Endometrium (tissue), 2 donors: ENCODE measurements around the gene SNTB2.
A peak's percentile ranks its signal among the peaks of the same experiment; 100 is the strongest.

Experiments used
- FAIRE-seq: peaks from 2 replicates; lab custom pipeline; 2012; peaks lifted over from hg19 to GRCh38; lab: Jason Lieb, UNC
- donor health status: control.
- donor health status: control.

The SNTB2 gene

GRCh38 chr16:69319826-69320739, 133.1 kb downstream of the SNTB2 start:
- no peak for FAIRE-seq

- FAIRE-seq: no peak
These were observed 133.7 kb downstream of the SNTB2 start for GRCh38 chr16:69320740-69321073.

- FAIRE-seq: no peak
These were observed 134.1 kb downstream of the SNTB2 start for GRCh38 chr16:69321080-69321479.

GRCh38 chr16:69322343-69322742, 135.4 kb downstream of the SNTB2 start:
- FAIRE-seq: no peak

- no peak for FAIRE-seq
These were observed 136.5 kb downstream of the SNTB2 start for GRCh38 chr16:69323415-69323814.

- no peak for FAIRE-seq
These were observed 137.1 kb downstream of the SNTB2 start for GRCh38 chr16:69324013-69324531.

GRCh38 chr16:69324585-69325253, 137.8 kb downstream of the SNTB2 start:
- FAIRE-seq: no peak

- no peak for FAIRE-seq
These were observed 138.8 kb downstream of the SNTB2 start for GRCh38 chr16:69325784-69326171.

- FAIRE-seq: no peak
These were observed 139.4 kb downstream of the SNTB2 start for GRCh38 chr16:69326172-69326873.

- no peak for FAIRE-seq
These were observed 140.8 kb downstream of the SNTB2 start for GRCh38 chr16:69327585-69328310.

GRCh38 chr16:69328854-69329316, 141.9 kb downstream of the SNTB2 start:
- FAIRE-seq: no peak

- no peak for FAIRE-seq
These were observed 142.7 kb downstream of the SNTB2 start for GRCh38 chr16:69329369-69330285.

GRCh38 chr16:69330286-69331109, 143.5 kb downstream of the SNTB2 start, which contains the start of gene PDF:
Gene PDF (minus strand): TSS chr16:69330588. CDS start chr16:69330570, 18 bp downstream.
- no peak for FAIRE-seq

- no peak for FAIRE-seq
These were observed 147.7 kb downstream of the SNTB2 start for GRCh38 chr16:69334696-69335095.

- no peak for FAIRE-seq
These were observed 151.8 kb downstream of the SNTB2 start for GRCh38 chr16:69338557-69339288.

GRCh38 chr16:69339289-69340094, 152.5 kb downstream of the SNTB2 start, which contains the start of the genes COG8 and NIP7:
Gene COG8 (minus strand): TSS chr16:69339564. CDS start chr16:69339552, 12 bp downstream.
Gene NIP7 (plus strand): TSS chr16:69339772. CDS start chr16:69339830, 58 bp downstream.
- FAIRE-seq: peak; percentile 94

- FAIRE-seq: no peak
These were observed 153.2 kb downstream of the SNTB2 start for GRCh38 chr16:69340095-69340644.

- FAIRE-seq: no peak
These were observed 157.2 kb downstream of the SNTB2 start for GRCh38 chr16:69344171-69344570.
